NCI-H82 treated with DMSO at 0.1 percent for 48 hours (cell line): ENCODE data around the gene PTPN20.

Experiments
- DNase-seq: peaks from one replicate; lab custom pipeline; 2025; ENCODE audit not compliant: unreplicated experiment; lab: John Stamatoyannopoulos, UW

PTPN20 gene

GRCh38 chr10:47031901-47032465 lies 120.8 kb downstream of the PTPN20 start:
- no peak for DNase-seq

- no peak for DNase-seq
These were observed 121.9 kb downstream of the PTPN20 start for GRCh38 chr10:47033081-47033480.

GRCh38 chr10:47033541-47034270 lies 122.5 kb downstream of the PTPN20 start:
- DNase-seq, result no peak

- DNase-seq, result no peak
These were observed 123.3 kb downstream of the PTPN20 start for GRCh38 chr10:47034441-47035051.

GRCh38 chr10:47035171-47035818 lies 124.1 kb downstream of the PTPN20 start:
- no peak for DNase-seq

GRCh38 chr10:47035819-47036337 lies 124.7 kb downstream of the PTPN20 start:
- no peak for DNase-seq

- no peak for DNase-seq
These were observed 125.5 kb downstream of the PTPN20 start for GRCh38 chr10:47036771-47037170.

GRCh38 chr10:47037654-47038425 lies 126.6 kb downstream of the PTPN20 start:
- no peak for DNase-seq

GRCh38 chr10:47038881-47039561 lies 127.8 kb downstream of the PTPN20 start:
- DNase-seq, result peak; percentile 67

GRCh38 chr10:47039562-47039913 lies 128.3 kb downstream of the PTPN20 start:
- no peak for DNase-seq

- no peak for DNase-seq
These were observed 128.8 kb downstream of the PTPN20 start for GRCh38 chr10:47040041-47040491.

- no peak for DNase-seq
These were observed 129.5 kb downstream of the PTPN20 start for GRCh38 chr10:47040681-47041080.

- DNase-seq, result no peak
These were observed 130.4 kb downstream of the PTPN20 start for GRCh38 chr10:47041396-47042198.

GRCh38 chr10:47042199-47042473 lies 130.9 kb downstream of the PTPN20 start:
- DNase-seq, result no peak

- DNase-seq, result no peak
These were observed 131.8 kb downstream of the PTPN20 start for GRCh38 chr10:47042780-47043750.

- no peak for DNase-seq
These were observed 132.8 kb downstream of the PTPN20 start for GRCh38 chr10:47043928-47044538.

- DNase-seq, result no peak
These were observed 133.5 kb downstream of the PTPN20 start for GRCh38 chr10:47044741-47045140.

GRCh38 chr10:47045331-47045861 lies 134.2 kb downstream of the PTPN20 start:
- DNase-seq, result no peak
